RWPE2 (cell line): ENCODE measurements around the gene DLG1.

Experiments used
- ATAC-seq: fragments of 200-7000 bp; cut with Tn5 transposase; 3 replicates; pipeline ENCODE4 v1.9.1; 2021; ENCODE audit warnings: low read depth
- DNase-seq: peaks from one replicate; pipeline ENCODE4 v3.0.0-alpha.2; 2020; ENCODE audit warnings: low spot score
- H3K27ac ChIP-seq: fragments of 450-650 bp; 2 replicates; pipeline ENCODE4 v1.5.1; 2017; ENCODE audit warnings: mild to moderate bottlenecking; ENCODE audit not compliant: poor library complexity, severe bottlenecking
- H3K27me3 ChIP-seq: fragments of 250-450 bp; sonication (Bioruptor Pico); 2 replicates; pipeline ENCODE4 v1.5.1; 2021; ENCODE audit warnings: mild to moderate bottlenecking, moderate library complexity; ENCODE audit not compliant: insufficient read depth, poor library complexity, severe bottlenecking
- H3K36me3 ChIP-seq: fragments of 250-450 bp; sonication (Bioruptor Pico); 2 replicates; pipeline ENCODE4 v1.5.1; 2020; ENCODE audit warnings: low read depth, mild to moderate bottlenecking, moderate library complexity
- H3K4me1 ChIP-seq: fragments of 250-450 bp; sonication (Bioruptor Pico); 2 replicates; pipeline ENCODE4 v1.5.1; 2021; ENCODE audit warnings: mild to moderate bottlenecking, moderate library complexity; ENCODE audit not compliant: insufficient read depth, poor library complexity, severe bottlenecking
- H3K4me3 ChIP-seq: fragments of 250-450 bp; sonication (Bioruptor Pico); 2 replicates; pipeline ENCODE4 v1.5.1; 2021; ENCODE audit warnings: mild to moderate bottlenecking, moderate library complexity; ENCODE audit not compliant: severe bottlenecking
- H3K9me3 ChIP-seq: fragments of 250-450 bp; sonication (Bioruptor Pico); 2 replicates; pipeline ENCODE4 v1.5.1; 2021; ENCODE audit warnings: mild to moderate bottlenecking, moderate library complexity; ENCODE audit not compliant: severe bottlenecking
- CTCF ChIP-seq: fragments of 450-650 bp; IDR thresholded peaks from one replicate; pipeline ENCODE4 v1.5.1; 2017; ENCODE audit warnings: mild to moderate bottlenecking, moderate library complexity; ENCODE audit not compliant: poor library complexity, severe bottlenecking

DLG1 gene

GRCh38 chr3:197337656-197338055, 39.2 kb upstream of the DLG1 start:
- no peaks in the 10 kb centered on the region for H3K9me3 ChIP-seq
- peaks cover 6% of the 10 kb centered on the region for H3K4me1 ChIP-seq
- ATAC-seq (no peak), DNase-seq (no peak)
- H3K27ac ChIP-seq = no peak overlapping the region
- no peaks in the 10 kb centered on the region for H3K27me3 ChIP-seq
- no peak overlapping the region for H3K4me3 ChIP-seq
- H3K36me3 ChIP-seq = no peaks in the 10 kb centered on the region
- TF ChIP-seq CTCF = no peak

- Histone ChIP-seq H3K4me3 (no peak overlapping the region), H3K27ac (no peak overlapping the region), H3K9me3 (no peaks in the 10 kb centered on the region), H3K36me3 (no peaks in the 10 kb centered on the region), H3K27me3 (no peaks in the 10 kb centered on the region), H3K4me1 (peaks cover 6% of the 10 kb centered on the region)
- no peak for DNase-seq
- TF ChIP-seq CTCF = no peak
- no peak for ATAC-seq
These were observed 38.8 kb upstream of the DLG1 start for GRCh38 chr3:197337214-197337613.

- TF ChIP-seq CTCF = no peak
- Histone ChIP-seq H3K36me3 (no peaks in the 10 kb centered on the region), H3K9me3 (no peaks in the 10 kb centered on the region), H3K27ac (no peak overlapping the region), H3K27me3 (no peaks in the 10 kb centered on the region), H3K4me3 (no peak overlapping the region), H3K4me1 (peaks cover 6% of the 10 kb centered on the region)
- DNase-seq (no peak), ATAC-seq (no peak)
These were observed 37.9 kb upstream of the DLG1 start for GRCh38 chr3:197336348-197336747.

- Histone ChIP-seq H3K27ac (no peak overlapping the region), H3K27me3 (no peaks in the 10 kb centered on the region), H3K4me3 (no peak overlapping the region), H3K4me1 (peaks cover 6% of the 10 kb centered on the region), H3K9me3 (no peaks in the 10 kb centered on the region), H3K36me3 (no peaks in the 10 kb centered on the region)
- ATAC-seq (no peak), DNase-seq (no peak)
- no peak for TF ChIP-seq CTCF
These were observed 37.2 kb upstream of the DLG1 start for GRCh38 chr3:197335428-197336132.

- TF ChIP-seq CTCF = no peak
- Histone ChIP-seq H3K4me3 (no peak overlapping the region), H3K27ac (no peak overlapping the region), H3K4me1 (no peaks in the 10 kb centered on the region), H3K27me3 (no peaks in the 10 kb centered on the region), H3K36me3 (no peaks in the 10 kb centered on the region), H3K9me3 (no peaks in the 10 kb centered on the region)
- DNase-seq (no peak), ATAC-seq (no peak)
These were observed 35.7 kb upstream of the DLG1 start for GRCh38 chr3:197333901-197334639.
